ENCODE data around the gene AFF2. TPM values are rescaled to one million over a fixed set of nuclear protein-coding genes. Genes with fewer than 3 reads are reported as not detected.

Gene AFF2
- total and polyA plus RNA-seq, 2 donors (not counting 3 experiments of a cell fraction or from before 2014, with no cell fraction given) = 0.03 to 0.07 TPM

- H3K79me2 ChIP-seq (ENCODE audit: control insufficient read depth, insufficient read depth, low read length) = no peaks in the 10 kb centered on the region
- dilution Hi-C loops (cut with MboI; ENCODE audit: extremely low pct_ligation_motif_present, low sequenced_read_pairs) = no loop called here
- intact Hi-C loops (cut with micrococcal nuclease) = no loop called here
- H3K27ac ChIP-seq (ENCODE audit: insufficient read depth, low read depth, low read length) = no peak overlapping the region
- no peaks in the 10 kb centered on the region for H3K9me1 ChIP-seq (replicated peaks; ENCODE audit: control insufficient read depth, extremely low read depth, insufficient read depth, low read length)
- CTCF ChIA-PET = no interaction called here
- H3K36me3 ChIP-seq (ENCODE audit: control insufficient read depth in 2 of 2, extremely low read depth in 1 of 2, insufficient read depth in 2 of 2, low read length in 2 of 2) = no peaks in the 10 kb centered on the region
- no peak overlapping the region for H3K4me3 ChIP-seq (replicated peaks in 1 of 3; ENCODE audit: insufficient read depth in 1 of 3, low read depth in 1 of 3, low read length in 3 of 3)
- no peak overlapping the region for H3K9ac ChIP-seq (replicated peaks; ENCODE audit: extremely low read depth, insufficient read depth, low read length)
- POLR2A ChIA-PET = no interaction called here
- no peak overlapping the region for H2AFZ ChIP-seq (ENCODE audit: low read depth, low read length)
- H3K4me2 ChIP-seq (ENCODE audit: insufficient read depth, low read length) = no peak overlapping the region
- TF ChIP-seq JUN (IDR thresholded peaks at IDR 0.05; ENCODE audit: borderline replicate concordance, insufficient read depth, insufficient read length, low read depth) = no peak
- TF ChIP-seq POLR2A (IDR thresholded peaks at IDR 0.05; ENCODE audit: low read depth, low read length) = no peak
- no peak for TF ChIP-seq GATA2 (IDR thresholded peaks at IDR 0.05; ENCODE audit: insufficient read depth, insufficient read length, low read depth, low read length)
- BruUV-seq (replicated peaks) = no TSS peak
- no peaks in the 10 kb centered on the region for H3K4me1 ChIP-seq (ENCODE audit: control insufficient read depth, extremely low read depth, insufficient read depth, low read length)
- no peaks in the 10 kb centered on the region for H4K20me1 ChIP-seq (replicated peaks; ENCODE audit: control insufficient read depth, extremely low read depth, insufficient read depth, low read length)
- DNase-seq (ENCODE audit: low read depth, low spot score) (no peak), FAIRE-seq (no peak)
- no peaks in the 10 kb centered on the region for H3K9me3 ChIP-seq (replicated peaks; ENCODE audit: control insufficient read depth, insufficient read depth, low read length)
- no peaks in the 10 kb centered on the region for H3K27me3 ChIP-seq (ENCODE audit: control insufficient read depth in 2 of 2, insufficient read depth in 2 of 2, low read length in 2 of 2)
Measured at GRCh38 chrX:148537556-148538182, 37.3 kb downstream of the AFF2 start.

GRCh38 chrX:148538582-148538981, 38.2 kb downstream of the AFF2 start:
- no peaks in the 10 kb centered on the region for H3K36me3 ChIP-seq (ENCODE audit: control insufficient read depth in 2 of 2, extremely low read depth in 1 of 2, insufficient read depth in 2 of 2, low read length in 2 of 2)
- intact Hi-C loops (cut with micrococcal nuclease) (no loop called here), dilution Hi-C loops (cut with MboI; ENCODE audit: extremely low pct_ligation_motif_present, low sequenced_read_pairs) (no loop called here)
- FAIRE-seq (no peak), DNase-seq (ENCODE audit: low read depth, low spot score) (no peak)
- H3K4me3 ChIP-seq (replicated peaks in 1 of 3; ENCODE audit: insufficient read depth in 1 of 3, low read depth in 1 of 3, low read length in 3 of 3) = no peak overlapping the region
- ChIA-PET POLR2A (no interaction called here), CTCF (interaction anchor here (1.2 kb wide), 1 partner anchor 8 kb away, joined by 6 read pairs; no protein-coding TSS in a partner anchor)
- H3K9ac ChIP-seq (replicated peaks; ENCODE audit: extremely low read depth, insufficient read depth, low read length) = no peak overlapping the region
- no peaks in the 10 kb centered on the region for H3K9me3 ChIP-seq (replicated peaks; ENCODE audit: control insufficient read depth, insufficient read depth, low read length)
- H3K9me1 ChIP-seq (replicated peaks; ENCODE audit: control insufficient read depth, extremely low read depth, insufficient read depth, low read length) = no peaks in the 10 kb centered on the region
- H2AFZ ChIP-seq (ENCODE audit: low read depth, low read length) = no peak overlapping the region
- no peak overlapping the region for H3K27ac ChIP-seq (ENCODE audit: insufficient read depth, low read depth, low read length)
- H3K79me2 ChIP-seq (ENCODE audit: control insufficient read depth, insufficient read depth, low read length) = no peaks in the 10 kb centered on the region
- TF ChIP-seq MYC (IDR thresholded peaks at IDR 0.05; ENCODE audit: low read depth, low read length) (no peak), JUN (IDR thresholded peaks at IDR 0.05; ENCODE audit: borderline replicate concordance, insufficient read depth, insufficient read length, low read depth) (no peak), GATA2 (IDR thresholded peaks at IDR 0.05; ENCODE audit: insufficient read depth, insufficient read length, low read depth, low read length) (no peak), MAX (IDR thresholded peaks at IDR 0.05; ENCODE audit: insufficient read depth, insufficient read length) (no peak), POLR2A (IDR thresholded peaks at IDR 0.05; ENCODE audit: low read depth, low read length) (no peak), POLR2AphosphoS5 (IDR thresholded peaks at IDR 0.05; ENCODE audit: insufficient read depth, low read depth, low read length) (no peak), FOS (IDR thresholded peaks at IDR 0.05; ENCODE audit: borderline replicate concordance, insufficient read depth, low read length) (no peak), EZH2 (IDR thresholded peaks at IDR 0.05; ENCODE audit: borderline replicate concordance, low read depth, low read length, severe bottlenecking) (no peak)
- TF ChIP-seq, protein P1, sequence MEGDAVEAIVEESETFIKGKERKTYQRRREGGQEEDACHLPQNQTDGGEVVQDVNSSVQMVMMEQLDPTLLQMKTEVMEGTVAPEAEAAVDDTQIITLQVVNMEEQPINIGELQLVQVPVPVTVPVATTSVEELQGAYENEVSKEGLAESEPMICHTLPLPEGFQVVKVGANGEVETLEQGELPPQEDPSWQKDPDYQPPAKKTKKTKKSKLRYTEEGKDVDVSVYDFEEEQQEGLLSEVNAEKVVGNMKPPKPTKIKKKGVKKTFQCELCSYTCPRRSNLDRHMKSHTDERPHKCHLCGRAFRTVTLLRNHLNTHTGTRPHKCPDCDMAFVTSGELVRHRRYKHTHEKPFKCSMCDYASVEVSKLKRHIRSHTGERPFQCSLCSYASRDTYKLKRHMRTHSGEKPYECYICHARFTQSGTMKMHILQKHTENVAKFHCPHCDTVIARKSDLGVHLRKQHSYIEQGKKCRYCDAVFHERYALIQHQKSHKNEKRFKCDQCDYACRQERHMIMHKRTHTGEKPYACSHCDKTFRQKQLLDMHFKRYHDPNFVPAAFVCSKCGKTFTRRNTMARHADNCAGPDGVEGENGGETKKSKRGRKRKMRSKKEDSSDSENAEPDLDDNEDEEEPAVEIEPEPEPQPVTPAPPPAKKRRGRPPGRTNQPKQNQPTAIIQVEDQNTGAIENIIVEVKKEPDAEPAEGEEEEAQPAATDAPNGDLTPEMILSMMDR (IDR thresholded peaks at IDR 0.05; ENCODE audit: extremely low read depth in 1 of 2, insufficient read depth in 1 of 2, low read depth in 1 of 2, low read length in 2 of 2) = no peak
- H3K4me2 ChIP-seq (ENCODE audit: insufficient read depth, low read length) = no peak overlapping the region
- H3K4me1 ChIP-seq (ENCODE audit: control insufficient read depth, extremely low read depth, insufficient read depth, low read length) = no peaks in the 10 kb centered on the region
- no TSS peak for BruUV-seq (replicated peaks)
- no peaks in the 10 kb centered on the region for H3K27me3 ChIP-seq (ENCODE audit: control insufficient read depth in 2 of 2, insufficient read depth in 2 of 2, low read length in 2 of 2)
- H4K20me1 ChIP-seq (replicated peaks; ENCODE audit: control insufficient read depth, extremely low read depth, insufficient read depth, low read length) = no peaks in the 10 kb centered on the region

Measured in endothelial cell of umbilical vein (primary cell).